GM18519 (cell line): ENCODE data around the gene ZNF697.
"Not testable (repeated sequence)": the region's sequence is repeated elsewhere in the genome, so short reads cannot be mapped to it uniquely, and the experiment has no call there.

Source experiments
- ATAC-seq: cut with Tn5 transposase; IDR thresholded peaks from one replicate; pipeline ENCODE4 v1.9.1; 2021; ENCODE audit warnings: mild to moderate bottlenecking, moderate library complexity; ENCODE audit not compliant: unreplicated experiment, low FRiP score

The ZNF697 gene

GRCh38 chr1:119605686-119606085 is 42.4 kb downstream of the ZNF697 start:
- no peak for ATAC-seq

- not testable (repeated sequence) for ATAC-seq
Measured at GRCh38 chr1:119605080-119605479, 43.0 kb downstream of the ZNF697 start.

- ATAC-seq = no peak
Measured at GRCh38 chr1:119603695-119604094, 44.4 kb downstream of the ZNF697 start.

GRCh38 chr1:119603241-119603640 is 44.8 kb downstream of the ZNF697 start:
- not testable (repeated sequence) for ATAC-seq

GRCh38 chr1:119602789-119603188 is 45.3 kb downstream of the ZNF697 start:
- not testable (repeated sequence) for ATAC-seq

GRCh38 chr1:119602169-119602568 is 45.9 kb downstream of the ZNF697 start:
- no peak for ATAC-seq

- no peak for ATAC-seq
Measured at GRCh38 chr1:119600976-119601375, 47.1 kb downstream of the ZNF697 start.

- ATAC-seq = no peak
Measured at GRCh38 chr1:119600561-119600960, 47.5 kb downstream of the ZNF697 start.

GRCh38 chr1:119595606-119596005 is 52.5 kb downstream of the ZNF697 start:
- ATAC-seq = no peak

GRCh38 chr1:119595168-119595567 is 52.9 kb downstream of the ZNF697 start:
- no peak for ATAC-seq

GRCh38 chr1:119594376-119594775 is 53.7 kb downstream of the ZNF697 start:
- ATAC-seq = no peak

- no peak for ATAC-seq
Measured at GRCh38 chr1:119593805-119594204, 54.3 kb downstream of the ZNF697 start.

GRCh38 chr1:119590393-119590792 is 57.7 kb downstream of the ZNF697 start:
- no peak for ATAC-seq

- ATAC-seq = no peak
Measured at GRCh38 chr1:119588621-119589020, 59.4 kb downstream of the ZNF697 start.

GRCh38 chr1:119587341-119587740 is 60.7 kb downstream of the ZNF697 start:
- no peak for ATAC-seq

GRCh38 chr1:119585801-119586200 is 62.3 kb downstream of the ZNF697 start:
- not testable (repeated sequence) for ATAC-seq

- ATAC-seq = no peak
Measured at GRCh38 chr1:119582801-119583200, 65.3 kb downstream of the ZNF697 start.

GRCh38 chr1:119581076-119581475 is 67.0 kb downstream of the ZNF697 start:
- ATAC-seq = not testable (repeated sequence)

- no peak for ATAC-seq
Measured at GRCh38 chr1:119573886-119574285, 74.2 kb downstream of the ZNF697 start.

- ATAC-seq = not testable (repeated sequence)
Measured at GRCh38 chr1:119569930-119570622, 78.0 kb downstream of the ZNF697 start.
